GM18508 (cell line): ENCODE results near the gene ALDOB.
"Not testable (repeated sequence)": the region's sequence is repeated elsewhere in the genome, so short reads cannot be mapped to it uniquely, and the experiment has no call there.

ENCODE experiments used
- ATAC-seq: cut with Tn5 transposase; IDR thresholded peaks from one replicate; pipeline ENCODE4 v1.9.1; 2021; ENCODE audit warnings: moderate number of reproducible peaks; ENCODE audit not compliant: insufficient read depth, unreplicated experiment

Gene ALDOB

GRCh38 chr9:101394687-101395086, 40.9 kb downstream of the ALDOB start:
- ATAC-seq = no peak

- no peak for ATAC-seq
Observed at GRCh38 chr9:101393135-101393534, 42.4 kb downstream of the ALDOB start.

GRCh38 chr9:101388507-101388993, 47.0 kb downstream of the ALDOB start:
- ATAC-seq = no peak

- no peak for ATAC-seq
Observed at GRCh38 chr9:101387871-101388506, 47.6 kb downstream of the ALDOB start.

GRCh38 chr9:101384873-101385536, 50.6 kb downstream of the ALDOB start, which contains the start of gene BAAT:
Gene BAAT (minus strand): TSS chr9:101385006. CDS start chr9:101371404, 13,602 bp downstream.
- not testable (repeated sequence) for ATAC-seq

GRCh38 chr9:101383361-101383760, 52.2 kb downstream of the ALDOB start:
- ATAC-seq = no peak

- ATAC-seq = no peak
Observed at GRCh38 chr9:101381833-101382342, 53.7 kb downstream of the ALDOB start.

- ATAC-seq = no peak
Observed at GRCh38 chr9:101381118-101381517, 54.5 kb downstream of the ALDOB start.

GRCh38 chr9:101380295-101380694, 55.3 kb downstream of the ALDOB start:
- ATAC-seq = no peak

GRCh38 chr9:101376111-101376848, 59.3 kb downstream of the ALDOB start:
- ATAC-seq = no peak

- no peak for ATAC-seq
Observed at GRCh38 chr9:101375546-101375945, 60.0 kb downstream of the ALDOB start.

GRCh38 chr9:101372327-101373118, 63.1 kb downstream of the ALDOB start:
- ATAC-seq = no peak

GRCh38 chr9:101371813-101372212, 63.8 kb downstream of the ALDOB start:
- no peak for ATAC-seq
